ENCODE results near the gene SLAMF9.
"Not testable (repeated sequence)": the region's sequence is repeated elsewhere in the genome, so short reads cannot be mapped to it uniquely, and the experiment has no call there.

The SLAMF9 gene

GRCh38 chr1:159904036-159904435 lies 50.0 kb downstream of the SLAMF9 start:
- not testable (repeated sequence) for DNase-seq

DNA sequence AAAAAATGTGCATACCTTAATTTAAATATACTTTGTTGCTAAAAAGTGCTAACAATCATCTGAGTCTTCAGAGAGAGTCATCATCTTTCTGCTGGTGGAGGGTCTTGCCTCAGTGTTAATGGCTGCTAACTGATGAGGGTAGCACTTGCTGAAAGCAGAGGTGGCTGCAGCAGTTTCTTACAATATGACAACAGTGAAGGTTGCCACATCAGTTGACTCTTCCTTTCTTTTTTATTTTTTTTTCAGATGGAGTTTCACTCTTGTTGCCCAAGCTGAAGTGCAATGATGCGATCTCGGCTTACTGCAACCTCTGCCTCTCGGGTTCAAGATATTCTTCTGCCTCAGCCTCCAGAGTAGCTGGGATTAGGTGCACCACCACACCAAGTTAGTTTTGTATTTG lies 51.5 kb downstream of the SLAMF9 start:
- DNase-seq = no peak
